ENCODE data around the gene RAD9A.

GRCh38 chr11:67421430-67422031, 29.7 kb downstream of the RAD9A start:
- TF ChIP-seq CTCF (IDR thresholded peaks at IDR 0.05) (no peak), POLR2A (IDR thresholded peaks at IDR 0.05) (no peak), EP300 (IDR thresholded peaks at IDR 0.05) (no peak)

Data from ovary (tissue), 3 donors.